Activated CD8-positive, alpha-beta memory T cell treated with anti-CD3 and anti-CD28 coated beads, Interleukin-2, amount 50 U/mL, for 48 hours (primary cell): Measurements from ENCODE around the gene ATRN.

Experiments used
- DNase-seq: peaks from one replicate; pipeline ENCODE4 v3.0.0-alpha.2; 2020

The ATRN gene

GRCh38 chr20:3631534-3631933 is 160.7 kb downstream of the ATRN start:
- DNase-seq, result no peak

- DNase-seq, result no peak
These were observed 161.6 kb downstream of the ATRN start for GRCh38 chr20:3632311-3633004.

- DNase-seq, result no peak
These were observed 163.2 kb downstream of the ATRN start for GRCh38 chr20:3633913-3634478.

- DNase-seq, result no peak
These were observed 164.5 kb downstream of the ATRN start for GRCh38 chr20:3635346-3635745.

- DNase-seq, result no peak
These were observed 169.4 kb downstream of the ATRN start for GRCh38 chr20:3640259-3640658.

- no peak for DNase-seq
These were observed 174.7 kb downstream of the ATRN start for GRCh38 chr20:3645309-3646066.

- no peak for DNase-seq
These were observed 175.2 kb downstream of the ATRN start for GRCh38 chr20:3646067-3646440.

- no peak for DNase-seq
These were observed 175.8 kb downstream of the ATRN start for GRCh38 chr20:3646651-3647050.

GRCh38 chr20:3647473-3647872 is 176.7 kb downstream of the ATRN start:
- DNase-seq, result no peak

- no peak for DNase-seq
These were observed 178.1 kb downstream of the ATRN start for GRCh38 chr20:3648951-3649350.

GRCh38 chr20:3651204-3651962 is 180.6 kb downstream of the ATRN start:
- DNase-seq, result no peak

- no peak for DNase-seq
These were observed 181.4 kb downstream of the ATRN start for GRCh38 chr20:3652221-3652620.

- no peak for DNase-seq
These were observed 182.1 kb downstream of the ATRN start for GRCh38 chr20:3652676-3653596.

GRCh38 chr20:3653921-3654320 is 183.1 kb downstream of the ATRN start:
- DNase-seq, result no peak

GRCh38 chr20:3654326-3655130 is 183.7 kb downstream of the ATRN start:
- DNase-seq, result no peak

- DNase-seq, result no peak
These were observed 184.2 kb downstream of the ATRN start for GRCh38 chr20:3655131-3655405.

GRCh38 chr20:3658019-3658715 is 187.3 kb downstream of the ATRN start:
- DNase-seq, result no peak

GRCh38 chr20:3658716-3659491 is 188.1 kb downstream of the ATRN start:
- DNase-seq, result peak; percentile 48

GRCh38 chr20:3659492-3660261 is 188.9 kb downstream of the ATRN start:
- DNase-seq, result no peak
